GF-D8 (cell line): Measurements from ENCODE around the gene PIGK.

Experiments used
- DNase-seq: peaks from one replicate; lab custom pipeline; 2025; lab: John Stamatoyannopoulos, UW

PIGK gene

DNA sequence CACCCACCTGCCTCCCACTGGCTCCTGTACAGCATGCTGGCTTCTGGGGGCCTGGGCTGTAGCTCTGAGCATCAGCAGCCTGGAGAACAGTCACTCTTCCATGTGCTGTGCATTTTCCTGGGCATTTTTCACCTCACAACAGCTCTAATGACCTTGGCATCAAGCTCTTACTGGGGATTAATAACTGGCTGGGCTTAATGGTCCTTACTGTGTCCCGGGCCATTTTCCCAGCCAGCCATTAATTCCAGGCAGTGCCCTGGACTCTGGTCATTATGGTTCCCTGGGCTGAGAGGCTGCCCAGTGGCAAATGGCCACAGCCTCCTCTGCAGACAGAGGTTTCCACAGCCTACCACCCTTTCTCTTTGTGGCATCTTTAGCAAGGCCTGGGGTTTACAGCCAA, 180.1 kb downstream of the PIGK start:
- no peak for DNase-seq
